Vagina (tissue), 2 donors: Measurements from ENCODE around the gene ZMIZ1.

ENCODE experiments used
- POLR2A ChIP-seq, 2 donors: fragments of 450-650 bp; IDR thresholded peaks; one replicate each; pipeline ENCODE4 v1.6.1; 2017; ENCODE audit warnings: antibody characterized with exemption in 2 of 2, mild to moderate bottlenecking in 2 of 2, moderate library complexity in 2 of 2
- POLR2AphosphoS5 ChIP-seq, 2 donors: sonication (generic); formaldehyde crosslinking; IDR thresholded peaks; one replicate each; pipeline ENCODE4 v1.9.0; 2017; ENCODE audit warnings: antibody characterized with exemption in 2 of 2, mild to moderate bottlenecking in 2 of 2, low read depth in 1 of 2; ENCODE audit not compliant: insufficient read depth in 1 of 2
- TF ChIP-seq, protein P1 (sequence below), 3 experiments: fragments of 450-650 bp in 2 of 3; fragments of 200-600 bp in 1 of 3; sonication (generic) in 1 of 3; IDR thresholded peaks; one replicate each; pipeline ENCODE4 v1.5.1; 2017 to 2019; ENCODE audit warnings: antibody characterized with exemption in 3 of 3, mild to moderate bottlenecking in 2 of 3, moderate library complexity in 2 of 3

DNA sequence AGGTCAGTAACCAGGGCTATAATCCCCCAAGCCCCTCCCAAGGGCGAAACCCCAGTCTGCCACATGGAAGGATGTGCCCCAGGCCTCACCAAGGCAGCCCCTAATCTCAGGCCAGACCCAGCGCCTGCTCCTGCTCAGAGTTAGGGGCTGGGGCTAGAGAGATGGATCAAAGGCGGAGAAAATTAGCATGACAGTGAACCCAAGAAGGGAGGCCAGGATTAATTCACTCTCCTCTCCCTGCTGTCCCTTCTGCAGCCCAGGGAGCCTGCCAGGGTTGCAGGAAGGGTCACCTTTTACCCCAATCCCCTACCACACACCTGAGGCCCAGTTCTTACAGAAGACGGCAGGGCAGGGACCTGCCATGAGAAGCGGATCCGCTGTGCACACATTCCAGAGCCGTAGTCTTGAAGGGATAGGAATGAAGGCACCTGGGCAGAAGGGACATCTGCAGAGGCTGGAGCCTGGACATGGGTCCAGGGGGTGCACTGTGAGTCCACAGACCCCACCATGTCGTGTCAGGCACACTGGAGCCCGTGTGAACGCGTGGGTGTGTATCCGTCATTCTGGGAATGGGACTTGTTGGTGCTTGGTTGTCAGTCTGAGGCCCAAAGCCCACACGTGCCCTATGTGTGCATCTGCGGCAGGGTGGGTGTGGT lies 11.9 kb upstream of the ZMIZ1 start:
- TF ChIP-seq POLR2A (IDR thresholded peaks at IDR 0.05) (no peak), POLR2AphosphoS5 (IDR thresholded peaks at IDR 0.05; ENCODE audit: insufficient read depth in 1 of 2, low read depth in 1 of 2) (no peak)
- TF ChIP-seq, protein P1, sequence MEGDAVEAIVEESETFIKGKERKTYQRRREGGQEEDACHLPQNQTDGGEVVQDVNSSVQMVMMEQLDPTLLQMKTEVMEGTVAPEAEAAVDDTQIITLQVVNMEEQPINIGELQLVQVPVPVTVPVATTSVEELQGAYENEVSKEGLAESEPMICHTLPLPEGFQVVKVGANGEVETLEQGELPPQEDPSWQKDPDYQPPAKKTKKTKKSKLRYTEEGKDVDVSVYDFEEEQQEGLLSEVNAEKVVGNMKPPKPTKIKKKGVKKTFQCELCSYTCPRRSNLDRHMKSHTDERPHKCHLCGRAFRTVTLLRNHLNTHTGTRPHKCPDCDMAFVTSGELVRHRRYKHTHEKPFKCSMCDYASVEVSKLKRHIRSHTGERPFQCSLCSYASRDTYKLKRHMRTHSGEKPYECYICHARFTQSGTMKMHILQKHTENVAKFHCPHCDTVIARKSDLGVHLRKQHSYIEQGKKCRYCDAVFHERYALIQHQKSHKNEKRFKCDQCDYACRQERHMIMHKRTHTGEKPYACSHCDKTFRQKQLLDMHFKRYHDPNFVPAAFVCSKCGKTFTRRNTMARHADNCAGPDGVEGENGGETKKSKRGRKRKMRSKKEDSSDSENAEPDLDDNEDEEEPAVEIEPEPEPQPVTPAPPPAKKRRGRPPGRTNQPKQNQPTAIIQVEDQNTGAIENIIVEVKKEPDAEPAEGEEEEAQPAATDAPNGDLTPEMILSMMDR (IDR thresholded peaks at IDR 0.05), result no peak
